Erythroblast (primary cell): ENCODE data around the gene OAS3.

Source experiments
- GATA1 ChIP-seq: IDR thresholded peaks from 2 replicates; pipeline ENCODE4 v1.6.1; 2011; ENCODE audit warnings: low read depth, mild to moderate bottlenecking, control low read depth, low read length, moderate library complexity
- POLR2A ChIP-seq: IDR thresholded peaks from 2 replicates; pipeline ENCODE4 v1.6.1; 2011; ENCODE audit warnings: mild to moderate bottlenecking, low read length

DNA sequence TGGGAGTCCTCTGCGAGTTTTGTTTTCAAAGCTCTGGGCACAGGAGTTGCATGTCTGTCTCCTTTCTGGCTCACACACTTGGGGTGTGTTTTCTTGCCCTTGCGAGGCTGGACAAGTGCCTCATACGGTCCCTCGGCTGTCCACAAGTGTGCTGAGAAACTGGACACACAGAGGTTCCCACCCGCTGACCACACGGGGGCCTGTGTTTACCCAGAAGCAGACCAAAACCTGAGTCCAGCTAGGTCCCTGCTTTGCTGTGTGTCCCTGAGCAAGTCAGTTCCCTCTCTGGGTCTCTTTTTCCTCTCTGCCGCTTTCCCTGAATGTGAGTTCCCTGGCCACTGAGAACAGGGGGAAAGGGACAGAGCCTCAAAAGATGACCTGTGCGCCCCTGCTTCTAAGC, 39.4 kb downstream of the OAS3 start:
- TF ChIP-seq POLR2A (no peak), GATA1 (no peak)
